CD14-positive monocyte (primary cell): ENCODE results near the gene FLOT1. TPM values are rescaled to one million over a fixed set of nuclear protein-coding genes. Genes with fewer than 3 reads are reported as not detected.
A peak's percentile ranks its signal among the peaks of the same experiment; 100 is the strongest.

Source experiments
- DNase-seq, 3 donors: peaks; one replicate each; pipeline ENCODE4 v3.0.0-alpha.2; 2011 to 2022
- H2AFZ ChIP-seq: 2 replicates; pipeline ENCODE4 v1.6.0; 2012; ENCODE audit warnings: mild to moderate bottlenecking, low read depth, low read length, inconsistent platforms; ENCODE audit not compliant: insufficient read depth, poor library complexity, severe bottlenecking
- H3K27ac ChIP-seq, 2 donors: 1 replicate in 1 of 2; 2 replicates in 1 of 2; pipeline ENCODE4 v1.5.1; 2012 to 2013; ENCODE audit warnings: low read length in 2 of 2, control low read depth in 1 of 2, inconsistent platforms in 1 of 2, low read depth in 1 of 2, mild to moderate bottlenecking in 1 of 2
- H3K27me3 ChIP-seq, 2 donors: one replicate each; pipeline versions ENCODE4 v1.6.0 to v1.6.1; 2011 to 2013; ENCODE audit warnings: low read length in 2 of 2; ENCODE audit not compliant: control insufficient read depth in 2 of 2, insufficient read depth in 2 of 2
- H3K36me3 ChIP-seq, 2 donors: replicated peaks in 1 of 2; 1 replicate in 1 of 2; 2 replicates in 1 of 2; pipeline versions ENCODE4 v1.5.1 to v1.6.1; 2012 to 2013; ENCODE audit warnings: low read length in 2 of 2, control low read depth in 1 of 2, inconsistent platforms in 1 of 2, mild to moderate bottlenecking in 1 of 2; ENCODE audit not compliant: insufficient read depth in 2 of 2, control insufficient read depth in 1 of 2
- H3K4me1 ChIP-seq, 2 donors: 1 replicate in 1 of 2; 2 replicates in 1 of 2; pipeline versions ENCODE4 v1.5.1 to v1.6.1; 2012 to 2013; ENCODE audit warnings: low read length in 2 of 2, control low read depth in 1 of 2, inconsistent platforms in 1 of 2, mild to moderate bottlenecking in 1 of 2, moderate library complexity in 1 of 2; ENCODE audit not compliant: insufficient read depth in 2 of 2, control insufficient read depth in 1 of 2
- H3K4me2 ChIP-seq: replicated peaks from 2 replicates; pipeline ENCODE3; 2012; ENCODE audit warnings: low read length, moderate library complexity, mild to moderate bottlenecking; ENCODE audit not compliant: poor library complexity, severe bottlenecking; ENCODE audit errors: extremely low read depth
- H3K4me3 ChIP-seq, 3 experiments: fragments of 200-600 bp in 1 of 3; sonication (generic) in 1 of 3; replicated peaks in 1 of 3; 1 replicate in 2 of 3; 2 replicates in 1 of 3; pipeline ENCODE4 v1.5.1; 2011 to 2013; ENCODE audit warnings: low read length in 3 of 3, mild to moderate bottlenecking in 3 of 3, control low read depth in 2 of 3, low read depth in 2 of 3, inconsistent platforms in 1 of 3, moderate library complexity in 1 of 3
- H3K79me2 ChIP-seq: 2 replicates; pipeline ENCODE4 v1.6.0; 2012; ENCODE audit warnings: mild to moderate bottlenecking, control low read depth, inconsistent platforms, low read length, moderate library complexity; ENCODE audit not compliant: insufficient read depth
- H3K9ac ChIP-seq: 2 replicates; pipeline ENCODE4 v1.6.0; 2017; ENCODE audit warnings: low read length, mild to moderate bottlenecking; ENCODE audit not compliant: insufficient read depth, poor library complexity, severe bottlenecking
- H3K9me3 ChIP-seq, 2 donors: replicated peaks in 1 of 2; 1 replicate in 1 of 2; 2 replicates in 1 of 2; pipeline versions ENCODE4 v1.5.1 to v1.6.1; 2012 to 2013; ENCODE audit warnings: low read length in 2 of 2, control low read depth in 1 of 2; ENCODE audit not compliant: control insufficient read depth in 1 of 2, insufficient read depth in 1 of 2
- H4K20me1 ChIP-seq: 2 replicates; pipeline ENCODE4 v1.6.0; 2012; ENCODE audit warnings: mild to moderate bottlenecking, low read length, control low read depth, moderate library complexity; ENCODE audit not compliant: insufficient read depth
- H3K27ac Mint-ChIP-seq, 7 donors: one replicate each; pipeline ENCODE4 v1.8.0; 2020; ENCODE audit warnings: mild to moderate bottlenecking in 7 of 7, mixed read lengths in 7 of 7, moderate library complexity in 6 of 7, inconsistent platforms in 2 of 7
- H3K27me3 Mint-ChIP-seq, 3 donors: one replicate each; pipeline ENCODE4 v1.8.0; 2021 to 2022; ENCODE audit warnings: low read depth in 3 of 3, mild to moderate bottlenecking in 3 of 3, mixed read lengths in 3 of 3, moderate library complexity in 3 of 3, inconsistent platforms in 1 of 3
- H3K36me3 Mint-ChIP-seq, 2 donors: one replicate each; pipeline ENCODE4 v1.8.0; 2020; ENCODE audit warnings: mixed read lengths in 2 of 2, inconsistent platforms in 1 of 2, mild to moderate bottlenecking in 1 of 2
- H3K4me1 Mint-ChIP-seq: one replicate; pipeline ENCODE4 v1.8.0; 2020; ENCODE audit warnings: mild to moderate bottlenecking, mixed read lengths
- H3K4me3 Mint-ChIP-seq, 2 donors: one replicate each; pipeline ENCODE4 v1.8.0; 2020; ENCODE audit warnings: mild to moderate bottlenecking in 2 of 2, mixed read lengths in 2 of 2, moderate library complexity in 1 of 2
- H3K9me3 Mint-ChIP-seq, 7 donors: one replicate each; pipeline ENCODE4 v1.8.0; 2020 to 2022; ENCODE audit warnings: mixed read lengths in 7 of 7, mild to moderate bottlenecking in 6 of 7, moderate library complexity in 6 of 7, inconsistent platforms in 2 of 7
- WGBS: methylation state at CpG from one replicate; pipeline ENCODE4 v1.1.5; 2013; ENCODE audit warnings: missing lambda C conversion rate; ENCODE audit not compliant: insufficient coverage; 5-methylcytosine and 5-hydroxymethylcytosine counted together
- intact Hi-C, 2 donors: fragments of 100-400 bp; cut with micrococcal nuclease; formaldehyde crosslinking; loops; one replicate each; pipeline versions ENCODE4 v1.15.0 to v1.15.1; 2023
- polyA plus RNA-seq, 3 donors: library from polyadenylated mRNA; depleted of rRNA in 1 of 3; unstranded in 2 of 3; stranded (reverse) in 1 of 3; fragments of 300-500 nt in 2 of 3; fragments of >200 nt in 1 of 3; fragmentation: Illumina TruSeq in 2 of 3; gene quantifications; 1 replicate in 2 of 3; 2 replicates in 1 of 3; pipeline ENCODE4 v1.2.3, GENCODE V29; 2012 to 2021
- TF ChIP-seq, protein P1 (sequence below): fragments of 200-600 bp; IDR thresholded peaks from one replicate; pipeline ENCODE4 v1.8.0; 2022; ENCODE audit warnings: antibody characterized with exemption, mild to moderate bottlenecking

Gene FLOT1
- polyA plus RNA-seq, 3 donors = 124 to 153 (median 132) TPM

- H3K4me3 Mint-ChIP-seq = peak overlapping the region; percentile 94 to 99
- Histone ChIP-seq H3K36me3 (peaks cover 18% of the 10 kb centered on the region in 2 donors), H3K9ac (peak overlapping the region; percentile 99), H3K4me1 (peaks cover 55 to 72% of the 10 kb centered on the region in 2 donors), H3K79me2 (peaks cover 99% of the 10 kb centered on the region), H3K4me3 (peak overlapping the region; percentile 96 to 100 (median 96)), H4K20me1 (peaks cover 76% of the 10 kb centered on the region), H2AFZ (no peak overlapping the region), H3K27ac (peak overlapping the region; percentile 99), H3K27me3 (no peaks in the 10 kb centered on the region), H3K4me2 (peak overlapping the region; percentile 100), H3K9me3 (no peaks in the 10 kb centered on the region)
- H3K9me3 Mint-ChIP-seq = peaks cover 0 to 1% (median 0%) of the 10 kb centered on the region in 7 donors
- DNase-seq = peak in 2 of 3 donors; percentile 47 to 85
- peaks cover 47 to 64% of the 10 kb centered on the region in 2 donors for H3K36me3 Mint-ChIP-seq
- H3K27ac Mint-ChIP-seq = peak overlapping the region; percentile 97 to 100 (median 99)
- TF ChIP-seq, protein P1, sequence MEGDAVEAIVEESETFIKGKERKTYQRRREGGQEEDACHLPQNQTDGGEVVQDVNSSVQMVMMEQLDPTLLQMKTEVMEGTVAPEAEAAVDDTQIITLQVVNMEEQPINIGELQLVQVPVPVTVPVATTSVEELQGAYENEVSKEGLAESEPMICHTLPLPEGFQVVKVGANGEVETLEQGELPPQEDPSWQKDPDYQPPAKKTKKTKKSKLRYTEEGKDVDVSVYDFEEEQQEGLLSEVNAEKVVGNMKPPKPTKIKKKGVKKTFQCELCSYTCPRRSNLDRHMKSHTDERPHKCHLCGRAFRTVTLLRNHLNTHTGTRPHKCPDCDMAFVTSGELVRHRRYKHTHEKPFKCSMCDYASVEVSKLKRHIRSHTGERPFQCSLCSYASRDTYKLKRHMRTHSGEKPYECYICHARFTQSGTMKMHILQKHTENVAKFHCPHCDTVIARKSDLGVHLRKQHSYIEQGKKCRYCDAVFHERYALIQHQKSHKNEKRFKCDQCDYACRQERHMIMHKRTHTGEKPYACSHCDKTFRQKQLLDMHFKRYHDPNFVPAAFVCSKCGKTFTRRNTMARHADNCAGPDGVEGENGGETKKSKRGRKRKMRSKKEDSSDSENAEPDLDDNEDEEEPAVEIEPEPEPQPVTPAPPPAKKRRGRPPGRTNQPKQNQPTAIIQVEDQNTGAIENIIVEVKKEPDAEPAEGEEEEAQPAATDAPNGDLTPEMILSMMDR = no peak
- 0% methylated on average over 6 of the region's 7 CpGs for WGBS
- intact Hi-C loops = loop anchor here in 1 of 2 donors (5.0 kb wide), 1 partner anchor 66 kb away; the partner anchor contains the start of genes MRPS18B and PPP1R10
- H3K27me3 Mint-ChIP-seq = peaks cover 0 to 5% (median 0%) of the 10 kb centered on the region in 3 donors
- peaks cover 57% of the 10 kb centered on the region for H3K4me1 Mint-ChIP-seq
Measured at GRCh38 chr6:30683183-30683979, 59.1 kb downstream of the FLOT1 start.

DNA sequence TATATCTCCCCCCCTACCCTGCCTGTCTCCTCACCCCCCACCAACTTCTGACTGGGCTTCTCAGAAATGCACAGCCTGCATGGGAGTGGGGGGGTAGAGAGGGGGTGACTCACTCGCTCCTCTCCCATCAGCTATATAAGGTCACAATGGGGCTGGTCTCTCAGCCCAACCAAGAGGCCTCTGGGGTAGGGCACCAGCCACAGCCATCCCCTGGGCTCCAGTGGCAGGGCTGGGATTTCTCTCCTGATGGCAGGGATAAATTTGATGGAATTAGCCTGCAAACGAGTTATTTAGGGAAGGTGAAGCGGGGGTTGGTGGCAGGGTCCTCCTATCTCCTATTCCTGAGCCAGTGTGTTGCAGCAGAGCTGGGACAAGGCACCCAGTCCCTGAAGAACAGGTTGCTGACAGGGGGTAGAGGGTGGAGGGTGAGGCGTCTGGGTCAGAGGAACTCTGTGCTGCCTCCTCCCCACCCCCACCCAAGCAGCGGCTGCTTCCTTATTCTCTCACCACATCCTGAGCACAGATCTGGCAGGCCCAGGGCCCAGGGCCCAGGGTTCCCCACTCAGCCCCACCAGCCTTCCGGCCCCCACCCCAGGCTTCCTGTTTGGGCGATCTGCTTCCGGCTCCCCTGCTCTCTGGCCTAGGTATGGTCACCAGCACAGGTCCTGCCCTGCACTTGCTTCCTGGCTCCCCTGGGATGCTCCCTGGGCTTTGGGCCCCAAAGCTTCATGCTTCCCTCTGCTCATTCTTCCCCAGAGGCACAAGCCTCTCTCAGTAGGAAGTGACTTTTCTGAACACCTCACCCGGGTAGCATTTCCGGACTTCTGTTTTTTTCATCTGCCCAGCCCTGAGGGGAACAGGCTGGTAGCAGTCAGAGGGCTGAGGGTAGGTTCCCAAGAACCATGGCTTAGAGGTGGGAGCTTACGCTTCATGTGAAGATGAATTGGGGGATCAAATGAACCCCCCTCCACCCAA lies 60.1 kb downstream of the FLOT1 start:
- peaks cover 26 to 27% of the 10 kb centered on the region in 2 donors for H3K36me3 ChIP-seq
- TF ChIP-seq, protein P1 = no peak
- peaks cover 46 to 63% of the 10 kb centered on the region in 2 donors for H3K4me1 ChIP-seq
- H3K4me3 Mint-ChIP-seq = peak overlapping the region; percentile 94 to 99
- H4K20me1 ChIP-seq = peaks cover 85% of the 10 kb centered on the region
- peaks cover 95% of the 10 kb centered on the region for H3K79me2 ChIP-seq
- H3K27me3 Mint-ChIP-seq = peaks cover 0 to 5% (median 0%) of the 10 kb centered on the region in 3 donors
- H3K9ac ChIP-seq = peak overlapping the region; percentile 99
- H3K4me3 ChIP-seq = peak overlapping the region; percentile 96 to 100 (median 96)
- H3K27me3 ChIP-seq = no peaks in the 10 kb centered on the region
- intact Hi-C loops = loop anchor here in 1 of 2 donors (5.0 kb wide), 1 partner anchor 65 kb away; the partner anchor contains the start of genes MRPS18B and PPP1R10
- WGBS = 0% methylated on average over 4 of the region's 11 CpGs
- H3K4me1 Mint-ChIP-seq = peaks cover 47% of the 10 kb centered on the region
- H3K9me3 Mint-ChIP-seq = peaks cover 0 to 1% (median 0%) of the 10 kb centered on the region in 7 donors
- H3K27ac ChIP-seq = peak overlapping the region; percentile 99
- H3K9me3 ChIP-seq = no peaks in the 10 kb centered on the region
- peak overlapping the region; percentile 97 to 100 (median 99) for H3K27ac Mint-ChIP-seq
- DNase-seq = peak; percentile 91 to 93 (median 92)
- H2AFZ ChIP-seq = peak overlapping the region; percentile 28
- peak overlapping the region; percentile 100 for H3K4me2 ChIP-seq
- peaks cover 52 to 68% of the 10 kb centered on the region in 2 donors for H3K36me3 Mint-ChIP-seq
